AG04450 (cell line): Measurements from ENCODE around the gene BTBD9. TPM values are rescaled to one million over a fixed set of nuclear protein-coding genes. Genes with fewer than 3 reads are reported as not detected.

Experiments used
- CTCF ChIA-PET: fragments of 300-600, 350-600 bp; formaldehyde crosslinking; extraction: SDS; loops from one replicate; lab custom pipeline; 2022; ENCODE audit warnings: antibody characterized with exemption, inconsistent platforms; lab: Charles Lee
- POLR2A ChIA-PET: fragments of 350-600 bp; formaldehyde crosslinking; extraction: SDS; loops from one replicate; lab custom pipeline; 2021; ENCODE audit warnings: antibody characterized with exemption, inconsistent platforms; lab: Yijun Ruan, JAX
- DNase-seq: peaks from one replicate; pipeline ENCODE4 v3.0.0-alpha.2; 2011; ENCODE audit warnings: low read depth, low spot score
- H3K27ac ChIP-seq: one replicate; pipeline ENCODE4 v1.5.1; 2012; ENCODE audit warnings: low read depth, low read length, control low read depth
- H3K27me3 ChIP-seq: one replicate; pipeline ENCODE4 v1.6.0; 2012; ENCODE audit warnings: low read length; ENCODE audit not compliant: control insufficient read depth, insufficient read depth
- H3K4me3 ChIP-seq: 2 replicates; pipeline ENCODE4 v1.5.1; 2011; ENCODE audit warnings: mild to moderate bottlenecking, low read depth, low read length, control low read depth
- H3K9me3 ChIP-seq: 2 replicates; pipeline ENCODE4 v1.5.1; 2012; ENCODE audit warnings: low read length; ENCODE audit not compliant: control insufficient read depth, insufficient read depth
- polyA plus RNA-seq: library from polyadenylated mRNA; depleted of rRNA; stranded (reverse); fragments of >200 nt; gene quantifications from 2 replicates; pipeline ENCODE4 v1.2.3, GENCODE V29; 2011
- TF ChIP-seq, protein P1 (sequence below): IDR thresholded peaks from 2 replicates; pipeline ENCODE4 v1.5.1; 2011; ENCODE audit warnings: low read depth, low read length, control low read depth, inconsistent platforms

The BTBD9 gene
- polyA plus RNA-seq, 1 experiment = 7.2 TPM

DNA sequence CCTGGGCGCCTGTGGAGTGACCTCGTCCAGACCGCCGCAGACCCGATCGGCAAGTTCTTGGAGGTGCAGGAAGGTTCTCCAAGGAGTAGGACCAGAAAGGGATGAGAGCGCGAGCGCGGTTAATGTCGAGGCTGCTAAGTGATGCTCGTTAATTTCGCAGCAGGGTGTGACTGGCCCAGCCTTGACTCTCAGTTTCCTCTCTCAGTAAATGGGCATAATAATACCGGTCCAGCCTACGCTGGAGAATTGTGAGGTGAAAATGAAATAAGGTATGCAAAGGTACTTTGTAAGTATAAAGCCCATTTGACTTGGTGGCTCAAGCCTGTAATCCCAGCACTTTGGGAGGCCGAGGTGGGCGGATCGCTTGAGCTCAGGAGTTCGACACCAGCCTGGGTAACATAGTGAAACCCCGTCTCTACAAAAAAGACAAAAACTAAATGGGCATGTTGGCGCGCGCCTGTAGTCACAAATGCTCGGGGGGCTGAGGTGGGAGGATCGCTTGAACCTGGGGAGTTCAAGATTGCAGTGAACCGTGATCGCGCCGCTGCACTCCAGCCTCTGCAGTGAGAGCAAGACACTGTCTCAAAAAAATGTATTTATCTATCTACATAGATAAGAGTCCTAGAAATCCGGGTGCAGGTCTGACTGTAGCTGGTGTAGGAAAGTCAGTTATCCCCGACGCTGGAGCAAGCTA lies 634 bp upstream of the BTBD9 start:
- POLR2A ChIA-PET = no interaction called here

DNA sequence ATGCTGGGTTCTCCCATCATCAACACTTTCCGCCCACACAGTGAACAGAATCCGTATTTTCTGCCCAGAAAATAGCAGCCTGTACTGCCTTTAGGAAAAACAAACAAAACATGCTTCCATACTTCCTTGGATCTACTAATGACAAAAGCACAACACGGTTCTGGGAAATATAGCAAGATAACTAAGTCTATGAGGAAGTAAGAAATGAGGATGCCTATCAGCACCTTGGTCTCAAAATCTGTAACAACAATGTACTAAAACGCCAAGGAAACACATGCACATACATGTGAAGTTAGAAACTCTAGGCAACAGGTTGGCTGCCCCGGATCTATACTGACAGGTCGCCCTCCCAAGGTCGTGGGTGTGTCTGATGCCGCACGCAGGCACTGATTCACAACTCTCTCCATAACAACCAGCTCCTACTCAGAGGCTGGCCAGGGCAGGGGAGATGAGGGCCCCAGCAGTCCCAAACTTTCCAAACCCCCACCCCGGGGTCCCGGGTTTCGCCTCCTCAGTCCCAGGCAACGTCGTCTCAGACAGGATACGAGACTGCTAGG lies 710 bp downstream of the BTBD9 start:
- ChIA-PET CTCF (no interaction called here), POLR2A (interaction anchor here (0.6 to 1.0 kb wide), 4 partner anchors 12 to 69 kb away, joined by 3 to 11 read pairs (median 6); no protein-coding TSS in a partner anchor)
- H3K9me3 ChIP-seq = no peaks in the 10 kb centered on the region
- no peak for DNase-seq
- peak overlapping the region; percentile 66 for H3K27ac ChIP-seq
- peak overlapping the region; percentile 89 for H3K4me3 ChIP-seq
- TF ChIP-seq, protein P1, sequence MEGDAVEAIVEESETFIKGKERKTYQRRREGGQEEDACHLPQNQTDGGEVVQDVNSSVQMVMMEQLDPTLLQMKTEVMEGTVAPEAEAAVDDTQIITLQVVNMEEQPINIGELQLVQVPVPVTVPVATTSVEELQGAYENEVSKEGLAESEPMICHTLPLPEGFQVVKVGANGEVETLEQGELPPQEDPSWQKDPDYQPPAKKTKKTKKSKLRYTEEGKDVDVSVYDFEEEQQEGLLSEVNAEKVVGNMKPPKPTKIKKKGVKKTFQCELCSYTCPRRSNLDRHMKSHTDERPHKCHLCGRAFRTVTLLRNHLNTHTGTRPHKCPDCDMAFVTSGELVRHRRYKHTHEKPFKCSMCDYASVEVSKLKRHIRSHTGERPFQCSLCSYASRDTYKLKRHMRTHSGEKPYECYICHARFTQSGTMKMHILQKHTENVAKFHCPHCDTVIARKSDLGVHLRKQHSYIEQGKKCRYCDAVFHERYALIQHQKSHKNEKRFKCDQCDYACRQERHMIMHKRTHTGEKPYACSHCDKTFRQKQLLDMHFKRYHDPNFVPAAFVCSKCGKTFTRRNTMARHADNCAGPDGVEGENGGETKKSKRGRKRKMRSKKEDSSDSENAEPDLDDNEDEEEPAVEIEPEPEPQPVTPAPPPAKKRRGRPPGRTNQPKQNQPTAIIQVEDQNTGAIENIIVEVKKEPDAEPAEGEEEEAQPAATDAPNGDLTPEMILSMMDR = no peak
- no peaks in the 10 kb centered on the region for H3K27me3 ChIP-seq

More for the DNA sequence above, 634 bp upstream of the BTBD9 start:
- Histone ChIP-seq H3K27me3 (no peaks in the 10 kb centered on the region), H3K4me3 (peak overlapping the region; percentile 89), H3K9me3 (no peaks in the 10 kb centered on the region), H3K27ac (peak overlapping the region; percentile 90)
- DNase-seq = no peak
- TF ChIP-seq, protein P1 = no peak
- CTCF ChIA-PET = no interaction called here

DNA sequence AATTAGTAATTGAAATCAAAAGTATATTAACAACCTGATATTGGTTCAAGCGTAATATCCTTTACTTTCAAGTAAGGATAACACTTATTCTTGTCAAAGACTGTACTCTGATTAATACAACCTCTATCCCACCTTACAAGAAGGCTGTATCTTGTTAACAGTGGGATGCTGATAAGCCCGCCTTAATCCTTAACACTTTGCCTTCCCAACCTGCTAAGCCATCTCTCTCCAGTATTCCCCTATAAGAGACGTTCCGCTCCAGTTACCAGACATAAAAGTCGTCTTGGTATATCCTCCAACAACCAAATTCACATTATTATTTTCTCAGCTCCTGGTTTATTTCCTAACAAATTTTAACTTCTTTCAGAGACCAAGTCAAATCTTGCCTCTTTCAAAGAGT lies 2.0 kb downstream of the BTBD9 start:
- no peak for DNase-seq
- Histone ChIP-seq H3K27me3 (no peaks in the 10 kb centered on the region), H3K4me3 (no peak overlapping the region), H3K27ac (no peak overlapping the region), H3K9me3 (no peaks in the 10 kb centered on the region)
- CTCF ChIA-PET = no interaction called here
- TF ChIP-seq, protein P1 = no peak
- POLR2A ChIA-PET = no interaction called here

DNA sequence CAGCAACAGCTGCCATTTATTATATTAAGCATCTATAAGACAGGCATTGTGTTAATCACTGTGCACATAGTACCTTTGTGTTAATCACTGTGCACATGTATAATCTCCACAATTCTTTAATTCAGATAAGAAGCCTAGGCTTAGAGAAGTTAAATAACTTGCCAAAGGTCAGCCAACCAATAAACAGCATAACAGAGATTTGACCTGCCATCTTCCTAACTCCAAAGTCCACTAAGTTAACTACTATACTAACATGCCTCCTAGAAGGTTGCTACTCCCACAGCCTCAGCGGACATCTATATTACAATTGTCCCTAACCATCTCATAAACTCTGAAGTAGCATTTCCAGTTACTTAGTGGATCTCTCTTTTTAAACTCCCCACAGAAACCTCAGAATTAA lies 3.7 kb downstream of the BTBD9 start:
- H3K9me3 ChIP-seq = no peaks in the 10 kb centered on the region
- no peak overlapping the region for H3K27ac ChIP-seq
- POLR2A ChIA-PET = no interaction called here
- H3K4me3 ChIP-seq = no peak overlapping the region
- TF ChIP-seq, protein P1 = no peak
- DNase-seq = no peak
- H3K27me3 ChIP-seq = no peaks in the 10 kb centered on the region
- CTCF ChIA-PET = no interaction called here

DNA sequence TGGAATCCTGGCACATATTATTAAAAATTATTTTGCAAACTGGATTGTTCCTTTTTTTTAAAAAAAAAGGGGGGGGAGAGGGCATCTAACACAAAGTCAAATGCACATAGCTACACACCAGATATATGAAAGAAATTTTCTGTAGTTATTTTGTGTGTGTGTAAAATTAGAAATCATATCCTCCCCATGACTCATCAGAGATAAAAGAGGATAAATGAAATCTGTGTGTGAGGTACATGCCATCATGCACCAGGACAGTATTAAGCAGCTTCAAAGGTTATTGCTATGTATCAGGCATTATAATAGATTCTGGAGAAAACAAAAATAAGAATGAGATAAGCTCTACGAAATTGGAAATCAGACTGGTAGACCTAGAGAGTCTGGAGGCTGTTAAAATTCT lies 5.2 kb downstream of the BTBD9 start:
- ChIA-PET POLR2A (no interaction called here), CTCF (interaction anchor here (0.6 kb wide), 1 partner anchor 842 kb away, joined by 5 read pairs; no protein-coding TSS in a partner anchor)
- H3K27me3 ChIP-seq = no peaks in the 10 kb centered on the region
- no peak overlapping the region for H3K4me3 ChIP-seq
- DNase-seq = no peak
- H3K27ac ChIP-seq = no peak overlapping the region
- TF ChIP-seq, protein P1 = no peak
- H3K9me3 ChIP-seq = no peaks in the 10 kb centered on the region
